Limb (tissue), 2 donors: ENCODE data around the gene THBS4.
"Not testable (repeated sequence)": the region's sequence is repeated elsewhere in the genome, so short reads cannot be mapped to it uniquely, and the experiment has no call there.

Experiments
- DNase-seq, 2 donors: peaks; one replicate each; pipeline ENCODE4 v3.0.0-alpha.2; 2016; ENCODE audit errors: extremely low spot score in 2 of 2

Gene THBS4

DNA sequence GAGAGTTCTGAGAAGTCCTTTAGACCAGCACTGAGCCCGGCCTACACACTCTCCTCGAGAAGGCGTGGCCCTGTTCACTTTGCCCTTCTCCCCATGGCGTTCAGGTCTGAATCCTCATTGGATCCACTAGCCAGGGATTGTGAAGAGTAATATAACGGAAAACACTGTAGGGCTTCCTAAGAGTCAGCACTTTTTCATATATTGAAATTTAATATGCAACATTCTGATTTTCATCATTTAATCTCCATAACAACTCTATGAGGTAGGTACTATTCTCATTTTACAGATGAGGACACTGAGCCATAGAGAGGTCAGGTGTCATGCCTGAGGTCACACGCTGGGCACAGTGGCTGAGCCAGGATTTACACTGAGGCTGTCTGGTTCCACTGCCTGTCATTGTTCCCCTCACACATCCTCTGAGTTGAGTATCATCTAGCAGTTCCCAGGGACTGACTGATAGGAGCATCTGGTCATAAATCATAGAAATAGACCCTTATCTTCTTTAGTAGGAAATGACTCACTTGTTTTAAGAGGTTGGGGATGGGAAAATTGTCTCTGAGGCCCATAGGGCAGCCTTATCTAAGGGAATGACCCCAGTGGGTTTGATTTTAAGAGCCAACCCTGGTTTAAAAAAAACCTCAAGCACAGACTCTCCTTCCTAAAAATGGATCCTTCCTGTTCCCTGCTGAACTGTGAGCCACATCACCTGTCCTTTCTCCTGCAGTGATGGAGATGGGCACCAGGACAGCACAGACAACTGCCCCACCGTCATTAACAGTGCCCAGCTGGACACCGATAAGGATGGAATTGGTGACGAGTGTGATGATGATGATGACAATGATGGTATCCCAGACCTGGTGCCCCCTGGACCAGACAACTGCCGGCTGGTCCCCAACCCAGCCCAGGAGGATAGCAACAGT is 41.2 kb downstream of the THBS4 start:
- DNase-seq, result no peak

DNA sequence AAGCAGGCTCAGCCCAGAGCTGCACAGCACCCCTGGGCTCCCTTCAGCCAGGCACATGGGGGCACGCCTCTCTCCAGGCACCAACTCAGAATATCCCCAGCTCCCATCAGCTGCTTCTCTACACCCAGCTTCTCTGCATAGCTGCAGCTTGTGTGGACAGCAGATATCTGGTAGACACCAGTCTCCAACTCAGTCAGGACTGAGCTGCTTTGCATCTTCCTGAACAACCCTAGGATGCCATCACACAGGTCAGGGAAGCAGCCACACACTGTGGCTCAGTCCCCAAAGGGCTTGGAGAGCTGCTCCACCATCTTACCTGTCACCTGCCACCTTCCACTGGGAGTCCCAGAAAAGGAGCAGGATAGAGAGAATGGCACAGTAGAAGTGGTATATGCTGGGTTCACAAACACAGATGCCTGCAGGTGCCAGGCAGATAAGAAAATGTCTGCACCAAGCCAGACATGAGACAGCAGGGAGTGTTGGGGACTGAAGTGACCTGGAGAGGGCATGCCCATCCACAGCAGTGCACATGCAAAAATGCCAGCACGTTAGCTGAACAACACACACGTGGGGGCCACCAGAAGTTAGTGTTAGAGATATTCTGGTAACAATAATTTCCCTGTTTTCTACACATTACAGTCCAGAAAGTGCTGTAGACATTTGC is 42.0 kb downstream of the THBS4 start:
- DNase-seq, result no peak

DNA sequence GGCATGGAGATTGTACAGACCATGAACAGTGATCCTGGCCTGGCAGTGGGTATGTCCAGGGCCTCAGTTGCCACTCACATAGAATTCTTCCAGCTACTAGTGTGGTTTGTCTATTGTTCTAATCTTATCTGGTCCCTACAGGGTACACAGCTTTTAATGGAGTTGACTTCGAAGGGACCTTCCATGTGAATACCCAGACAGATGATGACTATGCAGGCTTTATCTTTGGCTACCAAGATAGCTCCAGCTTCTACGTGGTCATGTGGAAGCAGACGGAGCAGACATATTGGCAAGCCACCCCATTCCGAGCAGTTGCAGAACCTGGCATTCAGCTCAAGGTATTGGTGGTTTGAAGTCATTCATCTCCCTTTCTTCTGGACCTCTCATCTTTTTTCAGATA is 43.8 kb downstream of the THBS4 start:
- DNase-seq, result peak in 1 of 2 donors; percentile 8

DNA sequence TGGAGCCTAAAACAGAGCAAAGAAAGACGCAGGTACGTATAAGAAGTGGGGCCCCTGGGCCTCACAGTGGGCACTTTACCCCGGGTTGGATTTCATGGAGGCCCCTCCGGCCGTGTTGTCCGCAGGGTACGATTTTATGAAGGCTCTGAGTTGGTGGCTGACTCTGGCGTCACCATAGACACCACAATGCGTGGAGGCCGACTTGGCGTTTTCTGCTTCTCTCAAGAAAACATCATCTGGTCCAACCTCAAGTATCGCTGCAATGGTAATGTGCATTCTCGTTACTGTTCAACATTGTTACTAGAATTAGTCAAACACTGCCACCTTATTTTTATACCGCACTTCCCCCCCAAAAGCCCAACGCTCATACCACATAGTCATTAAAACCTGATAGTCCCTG is 47.1 kb downstream of the THBS4 start:
- DNase-seq, result peak in 1 of 2 donors; percentile 38

DNA sequence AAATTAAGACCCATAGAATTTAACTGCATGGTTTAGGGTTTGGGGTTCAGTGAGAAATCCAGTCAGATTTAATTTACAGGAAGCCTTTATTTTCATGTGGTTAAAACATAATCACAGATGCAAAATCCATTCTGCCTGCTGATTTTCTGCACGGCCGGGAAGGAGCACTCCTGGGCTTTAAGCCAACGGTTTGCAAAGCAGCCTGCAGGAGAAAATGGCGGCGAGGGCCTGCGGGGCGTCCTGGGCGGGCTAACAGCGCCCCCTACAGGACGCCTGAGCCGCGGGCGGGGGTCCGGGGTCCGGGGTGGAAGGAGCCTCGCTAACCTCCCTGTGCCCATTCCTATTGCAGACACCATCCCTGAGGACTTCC is 47.6 kb downstream of the THBS4 start:
- peak; percentile 91 to 94 for DNase-seq

DNA sequence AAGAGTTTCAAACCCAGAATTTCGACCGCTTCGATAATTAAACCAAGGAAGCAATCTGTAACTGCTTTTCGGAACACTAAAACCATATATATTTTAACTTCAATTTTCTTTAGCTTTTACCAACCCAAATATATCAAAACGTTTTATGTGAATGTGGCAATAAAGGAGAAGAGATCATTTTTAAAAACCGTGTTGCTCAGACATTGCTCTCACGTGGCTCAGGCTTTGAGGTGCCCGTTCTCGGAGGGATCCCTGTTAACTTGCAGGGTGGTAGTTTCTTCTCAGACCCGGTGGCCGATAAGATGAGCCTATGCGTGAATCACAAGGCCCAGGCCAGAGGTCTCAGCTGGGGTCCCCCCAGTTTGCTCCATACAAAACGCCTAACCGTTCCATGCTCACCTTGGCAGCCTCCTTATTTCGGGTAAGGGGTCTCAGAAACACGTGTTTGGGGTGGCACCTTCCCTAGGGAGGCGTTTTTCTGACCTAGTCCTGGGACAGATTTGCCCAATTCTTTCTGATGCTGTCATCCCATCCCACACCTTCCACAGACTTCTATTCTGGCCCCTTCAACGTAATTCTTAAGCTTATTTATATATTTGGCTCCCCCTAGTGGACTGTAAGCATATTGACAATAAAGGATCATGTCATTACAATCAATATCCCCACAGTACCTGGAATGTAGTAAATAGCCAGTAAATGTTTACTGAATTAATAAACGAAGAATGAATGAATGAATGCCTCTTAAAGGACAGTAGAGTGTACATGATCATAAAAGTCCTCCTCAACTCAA is 48.1 kb downstream of the THBS4 start:
- peak; percentile 65 to 91 for DNase-seq

DNA sequence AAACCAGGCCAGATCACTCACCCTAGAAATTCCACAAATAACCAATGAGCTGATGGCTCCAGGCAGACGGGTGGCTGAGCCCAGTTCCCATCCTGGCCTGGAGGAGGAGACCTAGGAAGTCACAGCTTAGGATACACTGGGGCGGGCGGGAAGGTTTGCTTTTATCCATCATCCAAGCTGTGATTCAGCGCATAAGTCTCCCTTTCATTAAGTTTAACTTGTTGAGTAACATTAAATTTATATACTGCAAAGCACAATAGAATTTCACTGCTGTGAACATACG is 55.7 kb downstream of the THBS4 start:
- DNase-seq, result no peak

DNA sequence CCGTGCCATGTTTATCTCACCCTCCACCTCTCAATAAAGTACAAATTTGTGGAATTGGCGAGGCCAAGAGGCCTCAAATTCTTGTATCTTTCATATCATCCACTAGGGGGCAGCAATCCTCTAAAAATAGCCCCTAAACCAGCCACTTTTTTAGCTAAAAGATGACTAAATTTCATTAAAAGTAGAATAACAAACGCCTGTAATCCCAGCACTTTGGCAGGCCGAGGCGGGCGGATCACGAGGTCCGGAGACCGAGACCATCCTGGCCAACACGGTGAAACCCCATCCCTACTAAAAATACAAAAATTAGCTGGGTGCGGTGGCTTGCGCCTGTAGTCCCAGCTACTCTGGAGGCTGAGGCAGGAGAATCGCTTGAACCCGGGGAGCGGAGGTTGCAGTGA is 56.6 kb downstream of the THBS4 start:
- peak in 1 of 2 donors; percentile 80 for DNase-seq

GRCh38 chr5:80092486-80093107 is 57.4 kb downstream of the THBS4 start:
- DNase-seq, result no peak

- DNase-seq, result no peak
Measured at GRCh38 chr5:80093796-80094195, 58.6 kb downstream of the THBS4 start.

GRCh38 chr5:80094236-80094738 is 59.1 kb downstream of the THBS4 start:
- no peak for DNase-seq

DNA sequence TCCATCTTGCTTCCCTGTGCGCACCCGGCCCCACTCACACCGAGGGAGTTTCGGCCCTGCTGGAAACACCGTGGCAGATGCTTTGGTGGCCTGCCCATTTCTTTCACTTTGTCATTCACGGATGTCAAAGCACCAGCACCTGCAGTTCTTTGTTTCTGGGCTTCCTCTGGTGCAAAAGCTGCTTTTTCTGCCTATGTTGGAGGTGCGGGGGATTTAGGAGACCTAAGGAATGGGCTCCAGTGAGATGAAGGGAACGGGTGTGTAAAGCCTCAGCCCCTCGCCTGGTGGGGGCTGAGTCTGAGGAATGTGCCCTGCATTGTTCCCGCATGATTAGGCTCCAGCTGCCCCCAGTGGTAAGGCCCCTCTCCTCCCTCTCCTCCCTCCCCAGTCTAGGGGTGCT is 62.3 kb downstream of the THBS4 start:
- no peak for DNase-seq

- no peak for DNase-seq
Measured at GRCh38 chr5:80101993-80102392, 66.8 kb downstream of the THBS4 start.

DNA sequence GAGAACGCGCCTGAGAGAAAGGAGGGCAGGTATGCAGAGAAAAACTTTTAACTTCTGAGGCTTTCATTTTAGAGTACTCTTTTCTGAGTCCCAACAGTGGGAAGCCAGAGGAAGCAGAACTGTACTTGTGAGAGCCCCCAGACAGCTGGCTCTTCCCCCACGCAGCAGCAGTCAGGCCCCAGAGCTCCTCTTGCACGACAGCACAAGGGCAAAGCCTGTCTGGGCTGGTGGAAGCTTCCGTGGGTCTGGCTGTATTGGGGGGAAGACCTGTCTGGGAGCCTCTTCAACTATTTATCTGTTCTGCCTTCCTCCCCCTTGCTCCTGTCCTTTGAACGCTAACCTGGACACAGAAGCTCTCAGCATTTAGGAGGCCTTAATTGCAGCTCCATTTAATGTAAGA is 68.2 kb downstream of the THBS4 start:
- no peak for DNase-seq

DNA sequence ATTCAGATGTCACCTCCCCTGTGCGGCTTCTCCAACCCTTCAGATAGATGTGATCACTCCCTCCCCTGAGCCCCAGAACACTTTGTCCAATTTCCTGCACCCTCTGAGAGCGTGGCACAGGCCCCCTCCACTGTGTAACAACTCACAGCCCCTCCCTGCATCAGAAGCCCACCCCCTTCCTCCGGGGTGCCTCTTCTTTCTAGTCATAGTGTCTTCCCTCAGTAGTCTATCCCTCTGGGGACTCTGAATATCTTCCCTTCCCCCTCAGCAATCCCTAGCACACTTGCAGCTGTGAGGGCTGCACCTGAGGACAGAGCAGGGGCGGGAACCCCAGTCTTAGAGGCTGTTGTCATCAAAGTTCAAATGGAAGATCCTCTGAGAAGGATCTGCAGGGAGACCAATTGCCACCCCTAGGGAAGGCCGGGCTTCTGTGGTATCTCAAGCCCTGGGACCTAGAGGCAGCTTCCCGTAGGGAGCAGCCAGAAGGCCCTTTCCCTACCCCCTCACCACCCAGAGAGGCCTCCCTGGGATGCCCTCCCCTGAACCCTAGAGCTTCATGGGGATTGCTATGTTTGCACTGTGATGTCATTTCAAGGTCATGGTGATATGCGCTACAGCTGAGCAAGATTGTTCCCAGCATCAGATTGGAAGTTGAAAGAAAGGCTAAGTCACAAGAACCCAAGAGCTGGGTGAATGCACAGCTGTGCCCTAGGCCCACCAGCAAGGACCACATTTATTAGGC is 70.7 kb downstream of the THBS4 start:
- DNase-seq, result no peak

GRCh38 chr5:80106916-80107315 is 71.8 kb downstream of the THBS4 start:
- DNase-seq, result no peak

DNA sequence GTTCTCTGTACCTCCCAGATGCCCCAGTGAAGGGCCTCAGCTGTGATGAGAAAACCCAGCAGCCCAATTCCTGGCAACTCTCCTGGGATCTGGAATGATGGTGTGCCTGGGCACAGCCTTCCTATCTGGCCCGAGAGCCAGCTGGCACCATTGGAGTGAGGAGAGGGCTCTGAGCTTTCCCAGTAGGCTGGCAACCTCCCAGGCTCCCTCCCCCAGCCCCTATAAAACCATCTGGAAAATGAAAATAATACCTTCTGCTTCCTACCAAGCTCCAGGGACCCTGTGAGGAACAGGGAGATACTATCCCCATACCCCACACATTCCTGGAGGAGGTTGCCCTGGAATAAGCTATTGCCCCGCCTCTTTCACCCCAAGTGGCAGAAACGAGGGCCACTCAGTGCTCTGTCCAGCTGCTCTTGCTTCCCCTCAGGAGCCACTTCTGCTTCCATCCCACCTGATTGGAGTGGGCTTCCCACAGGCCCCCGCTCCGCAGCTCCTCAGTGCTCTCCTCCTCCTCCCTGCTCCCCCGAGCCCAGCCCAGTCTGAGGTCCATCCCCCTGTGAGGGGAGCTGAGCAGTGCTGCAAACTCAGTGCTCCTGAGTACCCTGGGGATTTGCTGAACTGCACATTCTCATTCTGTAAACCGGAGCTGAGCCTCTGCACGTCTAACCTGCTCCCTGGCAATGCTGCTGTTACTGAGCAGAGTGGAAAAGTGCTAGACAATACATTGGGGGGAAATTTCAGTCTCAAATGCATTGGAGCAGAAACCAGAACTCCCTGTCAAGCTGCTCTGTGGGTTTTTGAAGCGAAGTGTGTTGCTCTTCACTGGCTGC is 74.7 kb downstream of the THBS4 start:
- peak; percentile 31 to 57 for DNase-seq

- DNase-seq, result not testable (repeated sequence)
Measured at GRCh38 chr5:80111376-80111990, 76.3 kb downstream of the THBS4 start.

GRCh38 chr5:80114860-80115259 is 79.7 kb downstream of the THBS4 start:
- no peak for DNase-seq

GRCh38 chr5:80116000-80116399 is 80.9 kb downstream of the THBS4 start:
- no peak for DNase-seq
